GM12878 (cell line): ENCODE results near the gene SLU7. TPM values are rescaled to one million over a fixed set of nuclear protein-coding genes. Genes with fewer than 3 reads are reported as not detected.

Experiments
- ATAC-seq: fragments of 200-7000 bp; cut with Tn5 transposase; 3 replicates; pipeline ENCODE4 v1.9.1; 2020; ENCODE audit warnings: mild to moderate bottlenecking, moderate library complexity
- BruUV-seq: library from RNA; stranded (reverse); fragments of 400-500 nt; replicated peaks from 2 replicates; lab custom pipeline; 2021; lab: Mats Ljungman, UMichigan
- CTCF ChIA-PET: fragments of 300-600 bp; sonication (Branson Sonifier 250); formaldehyde crosslinking; extraction: SDS; loops from one replicate; lab custom pipeline; 2021; ENCODE audit warnings: inconsistent platforms; lab: Yijun Ruan, JAX
- POLR2A ChIA-PET: fragments of 350-600 bp; formaldehyde crosslinking; extraction: SDS; loops from one replicate; lab custom pipeline; 2021; ENCODE audit warnings: inconsistent platforms; lab: Charles Lee
- RAD21 ChIA-PET: fragments of 300-600 bp; sonication (Branson Sonifier 250); formaldehyde crosslinking; loops from one replicate; lab custom pipeline; 2023; ENCODE audit warnings: antibody characterized with exemption; ENCODE audit not compliant: unreplicated experiment; lab: Charles Lee
- SMC1A ChIA-PET: fragments of 300-600 bp; sonication (Branson Sonifier 250); formaldehyde crosslinking; loops from one replicate; lab custom pipeline; 2023; ENCODE audit not compliant: unreplicated experiment, uncharacterized antibody; lab: Charles Lee
- DNase-seq: peaks from one replicate; pipeline ENCODE4 v3.0.0-alpha.2; 2011; ENCODE audit warnings: low read depth, low spot score
- FAIRE-seq: peaks from 3 replicates; lab custom pipeline; 2011; peaks lifted over from hg19 to GRCh38; lab: Jason Lieb, UNC
- H2AFZ ChIP-seq: 2 replicates; pipeline ENCODE4 v1.6.0; 2011; ENCODE audit warnings: low read depth, low read length, control low read depth; ENCODE audit not compliant: control insufficient read depth
- H3K27ac ChIP-seq: 2 replicates; pipeline ENCODE4 v1.5.1; 2011; ENCODE audit warnings: control low read depth; ENCODE audit not compliant: control insufficient read depth, insufficient read depth
- H3K27me3 ChIP-seq, 2 experiments: replicated peaks in 1 of 2; 2 replicates each; pipeline versions ENCODE4 v1.6.0 to v1.6.1; 2011; ENCODE audit warnings: low read length in 1 of 2; ENCODE audit not compliant: control insufficient read depth in 2 of 2, insufficient read depth in 2 of 2
- H3K36me3 ChIP-seq, 2 experiments: 2 replicates each; pipeline ENCODE4 v1.5.1; 2011; ENCODE audit warnings: low read length in 1 of 2; ENCODE audit not compliant: control insufficient read depth in 2 of 2, insufficient read depth in 2 of 2
- H3K4me1 ChIP-seq: 2 replicates; pipeline ENCODE4 v1.6.1; 2011; ENCODE audit warnings: mild to moderate bottlenecking, low read length, moderate library complexity, mixed read lengths; ENCODE audit not compliant: control insufficient read depth, insufficient read depth
- H3K4me2 ChIP-seq: 2 replicates; pipeline ENCODE4 v1.6.0; 2011; ENCODE audit warnings: control low read depth; ENCODE audit not compliant: control insufficient read depth, insufficient read depth
- H3K4me3 ChIP-seq: fragments of 200-600 bp; sonication (generic); 2 replicates; pipeline ENCODE4 v1.5.1; 2016
- H3K79me2 ChIP-seq: 2 replicates; pipeline ENCODE4 v1.6.0; 2011; ENCODE audit warnings: low read length; ENCODE audit not compliant: control insufficient read depth, insufficient read depth
- H3K9ac ChIP-seq: 2 replicates; pipeline ENCODE4 v1.8.0; 2011; ENCODE audit warnings: low read length, control low read depth, mixed read lengths; ENCODE audit not compliant: control insufficient read depth, insufficient read depth
- H3K9me3 ChIP-seq: replicated peaks from 3 replicates; pipeline ENCODE4 v1.5.1; 2011; ENCODE audit warnings: mild to moderate bottlenecking, low read length; ENCODE audit not compliant: control insufficient read depth, insufficient read depth
- H4K20me1 ChIP-seq: 2 replicates; pipeline ENCODE4 v1.6.0; 2011; ENCODE audit not compliant: control insufficient read depth, insufficient read depth
- BMI1 ChIP-seq: fragments of 450-650 bp; IDR thresholded peaks from 2 replicates; pipeline ENCODE4 v1.6.1; 2016; ENCODE audit warnings: mild to moderate bottlenecking, moderate library complexity, borderline replicate concordance
- ETV6 ChIP-seq, 2 experiments: fragments of 450-650 bp in 1 of 2; IDR thresholded peaks in 1 of 2; conservative IDR thresholded peaks in 1 of 2; 2 replicates each; pipeline ENCODE4 v1.6.1; 2014; ENCODE audit warnings: antibody characterized with exemption in 1 of 2, borderline replicate concordance in 1 of 2, low read depth in 1 of 2, mild to moderate bottlenecking in 1 of 2, moderate library complexity in 1 of 2
- HDAC6 ChIP-seq: fragments of 200-600 bp; sonication (generic); IDR thresholded peaks from one replicate; pipeline ENCODE4 v1.8.0; 2017; ENCODE audit warnings: antibody characterized with exemption; ENCODE audit not compliant: unreplicated experiment
- RUNX3 ChIP-seq: IDR thresholded peaks from 2 replicates; pipeline ENCODE4 v1.6.1; 2012; ENCODE audit warnings: low read length, inconsistent platforms
- ZNF384 ChIP-seq: IDR thresholded peaks from 2 replicates; pipeline ENCODE4 v1.6.1; 2012; ENCODE audit warnings: low read depth, mild to moderate bottlenecking, low read length, improper control_type of control experiment, borderline replicate concordance
- WGBS: methylation state at CpG from one replicate; pipeline ENCODE4 v1.1.6; 2016; ENCODE audit warnings: low lambda C conversion rate; ENCODE audit not compliant: insufficient replicate concordance, insufficient coverage; ENCODE audit errors: missing lambda C conversion rate; 5-methylcytosine and 5-hydroxymethylcytosine counted together
- in situ Hi-C: fragments of 300-500 bp; cut with MboI; formaldehyde crosslinking; loops from 9 replicates; pipeline ENCODE4 v1.14.3; 2018; ENCODE audit warnings: mixed read lengths
- intact Hi-C: fragments of 100-400 bp; cut with micrococcal nuclease; formaldehyde crosslinking; loops from one replicate; pipeline ENCODE4 v1.14.2; 2022; ENCODE audit not compliant: unreplicated experiment
- polyA plus RNA-seq, 11 experiments: library from polyadenylated mRNA; depleted of rRNA in 4 of 11; unstranded in 6 of 11; stranded (reverse) in 5 of 11; fragments of >200 nt; fragmentation: Nextera tagmentation in 4 of 11; fragmentation: Illumina TruSeq in 1 of 11; extraction: Ambion mirVana in 4 of 11; extraction: Trizol in 1 of 11; gene quantifications; 1 replicate in 1 of 11; 2 replicates in 10 of 11; pipeline versions ENCODE4 v1.2.1 to v1.2.3, GENCODE V29; 2011 to 2016; ENCODE audit warnings: inconsistent platforms in 2 of 11, missing spikeins in 2 of 11, low read depth in 1 of 11
- total RNA-seq, 4 experiments: library from RNA; depleted of rRNA in 3 of 4; stranded (reverse); fragments of >200 nt in 3 of 4; fragmentation: Illumina TruSeq in 1 of 4; extraction: Trizol in 1 of 4; gene quantifications; 2 replicates each; pipeline versions ENCODE4 v1.2.1 to v1.2.3, GENCODE V29; 2013 to 2021
- TF ChIP-seq, protein P1 (sequence below): fragments of 450-650 bp; IDR thresholded peaks from 2 replicates; pipeline ENCODE4 v1.6.1; 2017; ENCODE audit warnings: antibody characterized with exemption, mild to moderate bottlenecking, moderate library complexity
- TF ChIP-seq, protein P2 (sequence below): fragments of 450-650 bp; IDR thresholded peaks from 2 replicates; pipeline ENCODE4 v1.6.1; 2017; ENCODE audit warnings: borderline replicate concordance
- TF ChIP-seq, protein P3 (sequence below): IDR thresholded peaks from 2 replicates; pipeline ENCODE4 v1.6.1; 2012; ENCODE audit warnings: mild to moderate bottlenecking, low read depth, low read length

The SLU7 gene
- total and polyA plus RNA-seq, 10 of the 15 experiments (the other 5 are each of a cell fraction or from before 2014, with no cell fraction given) = 32.7 to 55.2 (median 46.6) TPM

DNA sequence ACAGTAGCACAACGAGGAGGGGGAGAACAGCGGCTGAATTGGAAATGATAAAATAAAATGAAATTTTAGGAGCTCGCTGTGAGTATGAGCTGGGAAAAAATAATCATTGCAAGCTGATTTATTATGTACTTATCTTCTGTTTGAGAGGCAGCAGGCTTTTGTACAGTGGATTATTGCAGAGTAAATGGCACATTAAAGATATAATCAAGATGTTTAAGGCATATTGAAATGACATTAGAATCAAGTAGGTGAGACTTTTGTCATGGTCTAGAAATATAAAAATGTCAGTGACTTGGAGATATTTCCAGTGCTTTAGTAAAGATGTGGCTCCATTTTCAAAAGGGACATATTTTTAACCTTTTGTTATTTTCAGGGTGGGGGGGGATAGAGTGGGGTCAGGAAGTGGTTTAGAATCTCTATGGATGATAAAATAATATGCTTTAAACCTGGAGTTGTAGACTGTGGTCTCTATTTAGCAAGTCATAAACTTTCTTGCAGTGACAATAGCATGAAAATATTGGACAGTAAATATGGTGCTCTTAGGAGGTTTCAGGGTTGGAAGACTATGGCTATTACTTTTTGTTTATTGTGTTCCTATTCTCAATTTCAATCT, 49.6 kb upstream of the SLU7 start (continued):
- TF ChIP-seq, protein P1, sequence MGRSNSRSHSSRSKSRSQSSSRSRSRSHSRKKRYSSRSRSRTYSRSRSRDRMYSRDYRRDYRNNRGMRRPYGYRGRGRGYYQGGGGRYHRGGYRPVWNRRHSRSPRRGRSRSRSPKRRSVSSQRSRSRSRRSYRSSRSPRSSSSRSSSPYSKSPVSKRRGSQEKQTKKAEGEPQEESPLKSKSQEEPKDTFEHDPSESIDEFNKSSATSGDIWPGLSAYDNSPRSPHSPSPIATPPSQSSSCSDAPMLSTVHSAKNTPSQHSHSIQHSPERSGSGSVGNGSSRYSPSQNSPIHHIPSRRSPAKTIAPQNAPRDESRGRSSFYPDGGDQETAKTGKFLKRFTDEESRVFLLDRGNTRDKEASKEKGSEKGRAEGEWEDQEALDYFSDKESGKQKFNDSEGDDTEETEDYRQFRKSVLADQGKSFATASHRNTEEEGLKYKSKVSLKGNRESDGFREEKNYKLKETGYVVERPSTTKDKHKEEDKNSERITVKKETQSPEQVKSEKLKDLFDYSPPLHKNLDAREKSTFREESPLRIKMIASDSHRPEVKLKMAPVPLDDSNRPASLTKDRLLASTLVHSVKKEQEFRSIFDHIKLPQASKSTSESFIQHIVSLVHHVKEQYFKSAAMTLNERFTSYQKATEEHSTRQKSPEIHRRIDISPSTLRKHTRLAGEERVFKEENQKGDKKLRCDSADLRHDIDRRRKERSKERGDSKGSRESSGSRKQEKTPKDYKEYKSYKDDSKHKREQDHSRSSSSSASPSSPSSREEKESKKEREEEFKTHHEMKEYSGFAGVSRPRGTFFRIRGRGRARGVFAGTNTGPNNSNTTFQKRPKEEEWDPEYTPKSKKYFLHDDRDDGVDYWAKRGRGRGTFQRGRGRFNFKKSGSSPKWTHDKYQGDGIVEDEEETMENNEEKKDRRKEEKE = 0 out of 2 replicates have a peak, but pooled peaks have one; percentile 40
- TF ChIP-seq BMI1 = peak; percentile 34; the same call in 1 of the 2 replicates
- TF ChIP-seq ZNF384 = no peak

DNA sequence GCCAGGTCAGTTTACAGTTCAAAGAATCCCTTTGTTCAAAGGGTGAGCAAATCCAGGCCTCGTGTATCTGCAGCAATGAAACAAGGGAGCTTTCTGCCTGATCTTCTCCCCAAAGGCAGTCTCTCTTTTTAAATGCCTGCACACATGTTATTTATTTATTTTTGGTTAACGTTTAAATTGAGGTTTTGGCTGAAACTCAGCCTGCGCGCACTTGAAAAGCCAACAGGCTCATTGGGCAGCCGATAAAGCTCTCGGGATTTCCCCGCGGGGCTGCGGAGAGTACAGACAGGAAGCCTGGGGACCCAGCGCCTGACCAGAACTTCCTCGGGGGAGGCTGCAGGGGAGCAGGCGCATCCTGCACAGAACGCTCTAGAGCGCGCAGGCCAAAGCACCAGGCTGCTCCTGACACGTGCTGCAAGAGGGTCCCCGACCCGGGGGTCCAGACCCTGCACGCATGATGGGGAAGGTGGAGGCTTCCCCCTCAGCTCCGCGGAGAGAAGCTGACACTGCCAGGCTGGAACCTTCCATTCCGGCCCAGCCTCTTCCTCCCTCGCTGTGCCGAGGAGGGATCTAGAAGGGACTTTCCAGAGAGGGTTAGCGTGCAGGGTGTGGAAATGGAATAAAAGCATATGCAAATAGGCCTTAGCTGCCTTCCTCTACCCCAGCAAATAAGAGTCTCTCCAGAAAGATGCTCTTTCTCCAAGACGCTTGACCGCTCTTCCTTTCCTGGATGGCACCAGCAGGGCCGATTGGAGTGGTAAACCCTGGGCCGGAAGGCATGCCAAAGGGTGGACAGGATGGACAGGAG, 48.9 kb upstream of the SLU7 start:
- 1% methylated on average over 29 of the region's 29 CpGs for WGBS
- H4K20me1 ChIP-seq = no peaks in the 10 kb centered on the region
- in situ Hi-C loops = no loop called here
- peak overlapping the region; percentile 86 for H2AFZ ChIP-seq
- H3K4me1 ChIP-seq = peaks cover 35% of the 10 kb centered on the region
- CTCF ChIA-PET = interaction anchor here (0.8 to 9.8 kb wide), 16 partner anchors 7 to 375 kb away, joined by 3 to 230 read pairs (median 3); partner anchors contain the start of gene SLU7
- BruUV-seq = no TSS peak
- H3K79me2 ChIP-seq = peaks cover 78% of the 10 kb centered on the region
- peak overlapping the region; percentile 88 for H3K4me3 ChIP-seq
- H3K9me3 ChIP-seq = no peaks in the 10 kb centered on the region
- H3K9ac ChIP-seq = peak overlapping the region; percentile 91
- H3K27me3 ChIP-seq = no peaks in the 10 kb centered on the region
- POLR2A ChIA-PET = interaction anchor here (0.6 to 6.2 kb wide), 16 partner anchors 9 to 48 kb away, joined by 4 to 156 read pairs (median 13); partner anchors contain the start of genes PTTG1 and SLU7
- RAD21 ChIA-PET = interaction anchor here (0.6 to 9.8 kb wide), 18 partner anchors 8 to 418 kb away, joined by 3 to 329 read pairs (median 11); partner anchors contain the start of genes PTTG1 and SLU7
- H3K4me2 ChIP-seq = peak overlapping the region; percentile 94
- H3K36me3 ChIP-seq = no peaks in the 10 kb centered on the region; a peak in 2 of 4 replicates
- intact Hi-C loops = loop anchor here (1.0 to 10.0 kb wide), 6 partner anchors 8 to 1263 kb away; partner anchors contain the start of gene RNF145
- H3K27ac ChIP-seq = peak overlapping the region; percentile 96
- SMC1A ChIA-PET = interaction anchor here (0.6 to 15.7 kb wide), 17 partner anchors 9 to 376 kb away, joined by 3 to 511 read pairs (median 8); partner anchors contain the start of gene PTTG1
- peak; percentile 80 for ATAC-seq
- FAIRE-seq = peak; percentile 27
- DNase-seq = peak; percentile 96
- peak; percentile 93 for TF ChIP-seq RUNX3
- TF ChIP-seq, protein P2, sequence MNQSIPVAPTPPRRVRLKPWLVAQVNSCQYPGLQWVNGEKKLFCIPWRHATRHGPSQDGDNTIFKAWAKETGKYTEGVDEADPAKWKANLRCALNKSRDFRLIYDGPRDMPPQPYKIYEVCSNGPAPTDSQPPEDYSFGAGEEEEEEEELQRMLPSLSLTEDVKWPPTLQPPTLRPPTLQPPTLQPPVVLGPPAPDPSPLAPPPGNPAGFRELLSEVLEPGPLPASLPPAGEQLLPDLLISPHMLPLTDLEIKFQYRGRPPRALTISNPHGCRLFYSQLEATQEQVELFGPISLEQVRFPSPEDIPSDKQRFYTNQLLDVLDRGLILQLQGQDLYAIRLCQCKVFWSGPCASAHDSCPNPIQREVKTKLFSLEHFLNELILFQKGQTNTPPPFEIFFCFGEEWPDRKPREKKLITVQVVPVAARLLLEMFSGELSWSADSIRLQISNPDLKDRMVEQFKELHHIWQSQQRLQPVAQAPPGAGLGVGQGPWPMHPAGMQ = no peak
- TF ChIP-seq ETV6 (conservative IDR thresholded peaks at IDR 0.05 in 1 of 2, IDR thresholded peaks at IDR 0.05 in 1 of 2; ENCODE audit: borderline replicate concordance in 1 of 2, low read depth in 1 of 2) = peak in 1 of 2 experiments; percentile 87; a peak in 2 of 4 replicates
- no peak; the same call in 1 of the 2 replicates for TF ChIP-seq BMI1
- peak; percentile 75 for TF ChIP-seq HDAC6
- TF ChIP-seq, protein P3, sequence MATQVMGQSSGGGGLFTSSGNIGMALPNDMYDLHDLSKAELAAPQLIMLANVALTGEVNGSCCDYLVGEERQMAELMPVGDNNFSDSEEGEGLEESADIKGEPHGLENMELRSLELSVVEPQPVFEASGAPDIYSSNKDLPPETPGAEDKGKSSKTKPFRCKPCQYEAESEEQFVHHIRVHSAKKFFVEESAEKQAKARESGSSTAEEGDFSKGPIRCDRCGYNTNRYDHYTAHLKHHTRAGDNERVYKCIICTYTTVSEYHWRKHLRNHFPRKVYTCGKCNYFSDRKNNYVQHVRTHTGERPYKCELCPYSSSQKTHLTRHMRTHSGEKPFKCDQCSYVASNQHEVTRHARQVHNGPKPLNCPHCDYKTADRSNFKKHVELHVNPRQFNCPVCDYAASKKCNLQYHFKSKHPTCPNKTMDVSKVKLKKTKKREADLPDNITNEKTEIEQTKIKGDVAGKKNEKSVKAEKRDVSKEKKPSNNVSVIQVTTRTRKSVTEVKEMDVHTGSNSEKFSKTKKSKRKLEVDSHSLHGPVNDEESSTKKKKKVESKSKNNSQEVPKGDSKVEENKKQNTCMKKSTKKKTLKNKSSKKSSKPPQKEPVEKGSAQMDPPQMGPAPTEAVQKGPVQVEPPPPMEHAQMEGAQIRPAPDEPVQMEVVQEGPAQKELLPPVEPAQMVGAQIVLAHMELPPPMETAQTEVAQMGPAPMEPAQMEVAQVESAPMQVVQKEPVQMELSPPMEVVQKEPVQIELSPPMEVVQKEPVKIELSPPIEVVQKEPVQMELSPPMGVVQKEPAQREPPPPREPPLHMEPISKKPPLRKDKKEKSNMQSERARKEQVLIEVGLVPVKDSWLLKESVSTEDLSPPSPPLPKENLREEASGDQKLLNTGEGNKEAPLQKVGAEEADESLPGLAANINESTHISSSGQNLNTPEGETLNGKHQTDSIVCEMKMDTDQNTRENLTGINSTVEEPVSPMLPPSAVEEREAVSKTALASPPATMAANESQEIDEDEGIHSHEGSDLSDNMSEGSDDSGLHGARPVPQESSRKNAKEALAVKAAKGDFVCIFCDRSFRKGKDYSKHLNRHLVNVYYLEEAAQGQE = no peak
